Stimulated activated CD4-positive, alpha-beta T cell treated with anti-CD3 and anti-CD28 coated beads, Interleukin-12 subunit alpha, Interleukin-12 subunit beta, amount 100 ng/mL, for 24 hours (primary cell): ENCODE results near the gene TWNK.
A peak's percentile ranks its signal among the peaks of the same experiment; 100 is the strongest.
"Not testable (repeated sequence)": the region's sequence is repeated elsewhere in the genome, so short reads cannot be mapped to it uniquely, and the experiment has no call there.

Source experiments
- DNase-seq, 2 experiments: peaks; one replicate each; pipeline ENCODE4 v3.0.0-alpha.2; 2020; ENCODE audit warnings: low read depth in 2 of 2

Gene TWNK

GRCh38 chr10:101030496-101031127, 43.3 kb downstream of the TWNK start:
- no peak for DNase-seq

GRCh38 chr10:101031128-101031795, 43.9 kb downstream of the TWNK start, which contains the start of the genes PDZD7 and SFXN3:
Gene PDZD7 (minus strand): TSS chr10:101031129. CDS start chr10:101030219, 910 bp downstream.
Gene SFXN3 (plus strand): TSS chr10:101031234. CDS start chr10:101034695, 3,461 bp downstream.
- peak; percentile 87 to 98 for DNase-seq

GRCh38 chr10:101031796-101032636, 44.7 kb downstream of the TWNK start:
- peak; percentile 57 to 58 for DNase-seq

- peak; percentile 36 to 47 for DNase-seq
Observed at GRCh38 chr10:101032637-101033224, 45.4 kb downstream of the TWNK start.

GRCh38 chr10:101033276-101033675, 45.9 kb downstream of the TWNK start:
- no peak for DNase-seq

GRCh38 chr10:101034404-101034803, 47.1 kb downstream of the TWNK start:
- not testable (repeated sequence) for DNase-seq

GRCh38 chr10:101035314-101035713, 48.0 kb downstream of the TWNK start:
- DNase-seq: no peak

- DNase-seq: no peak
Observed at GRCh38 chr10:101035916-101036702, 48.8 kb downstream of the TWNK start.

- no peak for DNase-seq
Observed at GRCh38 chr10:101036726-101037125, 49.4 kb downstream of the TWNK start.

- DNase-seq: no peak
Observed at GRCh38 chr10:101038484-101038883, 51.1 kb downstream of the TWNK start.

- no peak for DNase-seq
Observed at GRCh38 chr10:101040061-101040460, 52.7 kb downstream of the TWNK start.

GRCh38 chr10:101040851-101041250, 53.5 kb downstream of the TWNK start:
- DNase-seq: no peak

- DNase-seq: peak; percentile 52 to 67
Observed at GRCh38 chr10:101041252-101041761, 54.0 kb downstream of the TWNK start.

GRCh38 chr10:101042118-101042517, 54.8 kb downstream of the TWNK start:
- no peak for DNase-seq

GRCh38 chr10:101042667-101043362, 55.5 kb downstream of the TWNK start:
- peak; percentile 73 to 93 for DNase-seq

GRCh38 chr10:101043363-101043707, 56.0 kb downstream of the TWNK start:
- DNase-seq: no peak
